Upper lobe of left lung (tissue), 6 donors: ENCODE data around the gene CYGB. TPM values are rescaled to one million over a fixed set of nuclear protein-coding genes. Genes with fewer than 3 reads are reported as not detected.

Experiments used
- ATAC-seq, 2 donors: fragments of 200-7000 bp; cut with Tn5 transposase; one replicate each; pipeline ENCODE4 v1.9.1; 2022; ENCODE audit warnings: mild to moderate bottlenecking in 2 of 2, moderate library complexity in 2 of 2; ENCODE audit not compliant: low FRiP score in 2 of 2
- DNase-seq, 2 donors: peaks; one replicate each; pipeline ENCODE4 v3.0.0-alpha.2; 2019 to 2020
- H3K27ac ChIP-seq, 4 donors: fragments of 200-600 bp; sonication (generic); one replicate each; pipeline ENCODE4 v1.5.1; 2016 to 2019
- H3K27me3 ChIP-seq, 4 donors: fragments of 200-600 bp; sonication (generic); one replicate each; pipeline ENCODE4 v1.5.1; 2017 to 2019
- H3K36me3 ChIP-seq, 4 donors: fragments of 200-600 bp; sonication (generic); one replicate each; pipeline ENCODE4 v1.5.1; 2016 to 2019
- H3K4me1 ChIP-seq, 4 donors: fragments of 200-600 bp; sonication (generic); one replicate each; pipeline ENCODE4 v1.5.1; 2018 to 2019
- H3K4me3 ChIP-seq, 4 donors: fragments of 200-600 bp; sonication (generic); one replicate each; pipeline ENCODE4 v1.5.1; 2017 to 2019; ENCODE audit warnings: mild to moderate bottlenecking in 2 of 4, moderate library complexity in 1 of 4
- H3K9me3 ChIP-seq, 4 donors: fragments of 200-600 bp; sonication (generic); one replicate each; pipeline ENCODE4 v1.5.1; 2018 to 2019
- EP300 ChIP-seq, 4 donors: sonication (generic); formaldehyde crosslinking; IDR thresholded peaks; one replicate each; pipeline ENCODE4 v1.5.1; 2017; ENCODE audit warnings: antibody characterized with exemption in 4 of 4, control low read depth in 2 of 4
- POLR2A ChIP-seq, 4 donors: fragments of 450-650 bp; IDR thresholded peaks; one replicate each; pipeline ENCODE4 v1.5.1; 2016 to 2017; ENCODE audit warnings: antibody characterized with exemption in 4 of 4, mild to moderate bottlenecking in 2 of 4
- POLR2AphosphoS5 ChIP-seq, 2 donors: sonication (generic); formaldehyde crosslinking; IDR thresholded peaks; one replicate each; pipeline ENCODE4 v1.5.1; 2017; ENCODE audit warnings: antibody characterized with exemption in 2 of 2
- WGBS, 2 donors: methylation state at CpG; one replicate each; pipeline ENCODE4 v1.1.5; 2017 to 2018; 5-methylcytosine and 5-hydroxymethylcytosine counted together
- total RNA-seq, 6 donors: library from RNA; depleted of rRNA in 4 of 6; stranded (reverse); fragments of >200 nt in 4 of 6; gene quantifications; one replicate each; pipeline versions ENCODE4 v1.1.0 to v1.2.1, GENCODE V29; 2016 to 2021
- TF ChIP-seq, protein P1 (sequence below), 6 experiments: fragments of 450-650 bp in 4 of 6; fragments of 200-600 bp in 2 of 6; sonication (generic) in 2 of 6; IDR thresholded peaks; one replicate each; pipeline ENCODE4 v1.5.1; 2016 to 2019; ENCODE audit warnings: antibody characterized with exemption in 6 of 6
- donor health status: DM: no; HTN: no; CAD: no; lungs with moderate emphysema.
- donor health status: DM: no; HTN: yes; CAD: no; lungs with severe emphysema.

CYGB gene
- total RNA-seq, 6 donors from 2014 or later = 6.4 to 33.9 (median 16.6) TPM

DNA sequence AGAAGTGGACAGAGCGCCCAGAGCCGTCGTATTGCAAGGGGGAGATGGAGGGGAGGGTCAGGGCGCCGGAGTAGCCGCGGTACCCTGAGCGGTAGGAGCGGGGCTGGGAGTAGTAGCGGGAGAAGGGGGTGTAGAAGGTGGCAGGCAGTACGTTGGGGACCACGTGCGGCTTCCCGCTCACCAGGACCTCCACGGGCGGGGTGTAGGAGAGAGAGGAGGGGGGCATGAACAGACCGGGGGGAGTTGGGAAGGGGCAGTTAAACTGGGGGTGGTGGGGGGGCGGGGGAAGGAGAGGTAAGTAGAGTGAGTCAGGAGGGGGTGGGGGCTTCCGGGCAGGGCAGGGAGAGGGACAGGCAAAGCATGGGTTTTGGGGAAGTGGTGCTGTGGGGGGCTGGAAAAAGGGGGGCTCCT, 31.3 kb upstream of the CYGB start:
- DNase-seq = no peak
- Histone ChIP-seq H3K27me3 (no peaks in the 10 kb centered on the region), H3K4me1 (peaks cover 8 to 23% (median 15%) of the 10 kb centered on the region in 4 donors), H3K4me3 (no peak overlapping the region), H3K36me3 (peaks cover 4 to 29% (median 14%) of the 10 kb centered on the region in 4 donors), H3K27ac (peak overlapping the region in 1 of 4 donors; percentile 60), H3K9me3 (no peaks in the 10 kb centered on the region)
- TF ChIP-seq, protein P1, sequence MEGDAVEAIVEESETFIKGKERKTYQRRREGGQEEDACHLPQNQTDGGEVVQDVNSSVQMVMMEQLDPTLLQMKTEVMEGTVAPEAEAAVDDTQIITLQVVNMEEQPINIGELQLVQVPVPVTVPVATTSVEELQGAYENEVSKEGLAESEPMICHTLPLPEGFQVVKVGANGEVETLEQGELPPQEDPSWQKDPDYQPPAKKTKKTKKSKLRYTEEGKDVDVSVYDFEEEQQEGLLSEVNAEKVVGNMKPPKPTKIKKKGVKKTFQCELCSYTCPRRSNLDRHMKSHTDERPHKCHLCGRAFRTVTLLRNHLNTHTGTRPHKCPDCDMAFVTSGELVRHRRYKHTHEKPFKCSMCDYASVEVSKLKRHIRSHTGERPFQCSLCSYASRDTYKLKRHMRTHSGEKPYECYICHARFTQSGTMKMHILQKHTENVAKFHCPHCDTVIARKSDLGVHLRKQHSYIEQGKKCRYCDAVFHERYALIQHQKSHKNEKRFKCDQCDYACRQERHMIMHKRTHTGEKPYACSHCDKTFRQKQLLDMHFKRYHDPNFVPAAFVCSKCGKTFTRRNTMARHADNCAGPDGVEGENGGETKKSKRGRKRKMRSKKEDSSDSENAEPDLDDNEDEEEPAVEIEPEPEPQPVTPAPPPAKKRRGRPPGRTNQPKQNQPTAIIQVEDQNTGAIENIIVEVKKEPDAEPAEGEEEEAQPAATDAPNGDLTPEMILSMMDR (IDR thresholded peaks at IDR 0.05) = no peak
- no peak for TF ChIP-seq EP300 (IDR thresholded peaks at IDR 0.05)
- TF ChIP-seq POLR2AphosphoS5 (IDR thresholded peaks at IDR 0.05) = no peak
- no peak for TF ChIP-seq POLR2A (IDR thresholded peaks at IDR 0.05)
- ATAC-seq = no peak
- 42 to 56% methylated on average over 16 to 19 of the region's 19 CpGs for WGBS, 2 donors

DNA sequence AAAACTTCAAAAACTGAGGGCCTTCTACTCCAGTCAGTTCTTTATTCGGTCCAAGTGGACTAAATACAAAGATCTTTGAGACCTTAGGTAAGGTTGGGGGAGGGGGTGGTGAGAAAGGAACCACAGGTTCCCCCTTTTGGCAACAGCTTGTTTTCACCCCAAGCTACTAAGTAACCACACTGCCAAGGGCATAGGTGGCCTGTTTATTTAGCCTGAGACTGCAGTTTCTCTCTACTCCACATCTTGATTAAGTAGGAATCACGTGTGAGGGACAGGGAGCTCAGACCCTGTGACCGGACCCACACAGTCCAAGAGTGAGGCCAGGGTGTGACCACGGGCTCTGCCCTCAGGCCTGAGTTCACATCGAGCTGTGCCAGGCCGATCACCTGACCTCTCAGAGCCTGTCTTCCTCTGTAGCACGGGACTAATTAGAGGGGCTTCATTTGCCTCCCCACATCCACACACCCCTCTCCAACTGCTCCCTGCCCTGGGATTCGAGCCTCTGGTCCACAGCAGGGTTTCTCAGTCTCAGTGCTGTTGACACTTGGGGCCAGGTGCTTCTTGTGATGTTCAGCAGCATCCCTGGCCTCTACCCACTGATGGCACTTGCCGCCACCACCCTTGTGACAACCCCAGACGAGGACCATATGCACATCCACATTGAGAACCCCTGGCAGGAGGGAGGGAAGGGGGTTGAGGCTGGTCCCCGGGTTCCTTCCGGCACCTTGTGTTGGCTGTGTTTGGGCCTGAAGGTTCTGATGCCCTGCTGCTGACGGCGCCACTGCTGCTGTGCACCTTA, 30.3 kb upstream of the CYGB start:
- Histone ChIP-seq H3K27me3 (no peaks in the 10 kb centered on the region), H3K27ac (peak overlapping the region; percentile 2 to 60 (median 40)), H3K4me3 (no peak overlapping the region), H3K36me3 (peaks cover 4 to 33% (median 14%) of the 10 kb centered on the region in 4 donors), H3K4me1 (peaks cover 9 to 24% (median 19%) of the 10 kb centered on the region in 4 donors), H3K9me3 (no peaks in the 10 kb centered on the region)
- peak in 1 of 2 donors; percentile 92 for DNase-seq
- WGBS, 2 donors = 51 to 82% methylated on average over 6 to 13 of the region's 14 CpGs
- TF ChIP-seq, protein P1 (IDR thresholded peaks at IDR 0.05) = peak in 1 of 6 experiments; percentile 7
- TF ChIP-seq POLR2AphosphoS5 (IDR thresholded peaks at IDR 0.05) = peak in 1 of 2 donors; percentile 32
- peak in 1 of 4 donors; percentile 23 for TF ChIP-seq POLR2A (IDR thresholded peaks at IDR 0.05)
- peak in 1 of 4 donors; percentile 31 for TF ChIP-seq EP300 (IDR thresholded peaks at IDR 0.05)
- peak; percentile 43 to 82 for ATAC-seq

DNA sequence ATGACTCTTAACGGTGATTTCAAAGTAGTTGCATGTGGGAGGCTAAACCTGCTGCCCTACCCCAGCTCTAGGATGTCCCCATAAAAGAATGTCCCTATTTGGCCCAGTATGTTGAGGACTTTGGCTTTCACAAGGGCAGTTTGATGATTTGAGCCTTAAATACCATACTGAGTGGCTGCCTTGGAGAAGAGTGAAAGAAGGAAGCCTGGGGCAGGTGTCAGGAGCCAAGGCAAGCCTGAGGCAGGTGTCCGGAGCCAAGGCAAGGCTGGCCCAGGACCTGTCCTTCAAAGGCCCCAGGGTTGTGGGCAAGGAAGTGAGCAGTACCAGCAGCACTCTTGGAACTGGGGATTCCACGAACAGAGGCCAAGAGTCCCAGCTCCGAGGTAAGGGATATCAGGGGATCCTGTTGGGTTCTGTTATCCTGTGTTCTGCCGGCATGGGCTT, 29.5 kb upstream of the CYGB start:
- Histone ChIP-seq H3K9me3 (no peaks in the 10 kb centered on the region), H3K4me3 (no peak overlapping the region), H3K27ac (peak overlapping the region; percentile 2 to 60 (median 22)), H3K27me3 (no peaks in the 10 kb centered on the region), H3K36me3 (peaks cover 4 to 37% (median 14%) of the 10 kb centered on the region in 4 donors), H3K4me1 (peaks cover 15 to 31% (median 25%) of the 10 kb centered on the region in 4 donors)
- TF ChIP-seq POLR2A (IDR thresholded peaks at IDR 0.05) (no peak), POLR2AphosphoS5 (IDR thresholded peaks at IDR 0.05) (no peak), EP300 (IDR thresholded peaks at IDR 0.05) (no peak)
- TF ChIP-seq, protein P1 (IDR thresholded peaks at IDR 0.05) = no peak
- WGBS, 2 donors = 74 to 76% methylated on average over 5 of the region's 5 CpGs
- DNase-seq (no peak), ATAC-seq (peak in 1 of 2 donors; percentile 2)

DNA sequence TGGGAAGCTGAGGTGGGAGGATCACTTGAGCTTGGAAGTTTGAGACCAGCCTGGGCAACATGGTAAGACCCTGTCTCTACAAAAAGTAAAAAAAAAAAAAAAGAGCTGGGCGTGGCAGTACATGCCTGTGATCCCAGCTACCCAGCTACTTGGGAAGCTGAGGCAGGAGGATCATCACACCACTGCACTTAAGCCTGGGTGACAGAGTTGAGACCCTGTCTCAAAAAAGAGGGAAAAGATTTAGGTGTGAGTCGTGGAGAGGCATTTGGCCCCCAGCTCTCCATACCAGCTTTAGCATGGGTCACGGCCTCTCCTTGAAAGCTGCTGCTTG, 29.1 kb upstream of the CYGB start:
- DNase-seq = no peak

More for the DNA sequence above, 29.1 kb upstream of the CYGB start:
- H3K27me3 ChIP-seq = no peaks in the 10 kb centered on the region
- H3K4me3 ChIP-seq = no peak overlapping the region
- peaks cover 4 to 37% (median 14%) of the 10 kb centered on the region in 4 donors for H3K36me3 ChIP-seq
- TF ChIP-seq EP300 (IDR thresholded peaks at IDR 0.05) = no peak
- no peak for TF ChIP-seq POLR2AphosphoS5 (IDR thresholded peaks at IDR 0.05)
- no peak for TF ChIP-seq POLR2A (IDR thresholded peaks at IDR 0.05)
- TF ChIP-seq, protein P1 (IDR thresholded peaks at IDR 0.05) = no peak
- H3K4me1 ChIP-seq = peaks cover 19 to 35% (median 29%) of the 10 kb centered on the region in 4 donors
- no peaks in the 10 kb centered on the region for H3K9me3 ChIP-seq
- WGBS, 2 donors = 64 to 85% methylated on average over 3 of the region's 3 CpGs
- peak overlapping the region in 1 of 4 donors; percentile 60 for H3K27ac ChIP-seq
- no peak for ATAC-seq
